GM21576 (cell line): ENCODE results near the gene UBAC2.
"Not testable (repeated sequence)": the region's sequence is repeated elsewhere in the genome, so short reads cannot be mapped to it uniquely, and the experiment has no call there.

Experiments used
- ATAC-seq: cut with Tn5 transposase; IDR thresholded peaks from one replicate; pipeline ENCODE4 v1.9.1; 2021; ENCODE audit warnings: mild to moderate bottlenecking, moderate library complexity; ENCODE audit not compliant: unreplicated experiment

UBAC2 gene

GRCh38 chr13:99231721-99232120 lies 31.1 kb downstream of the UBAC2 start:
- no peak for ATAC-seq

GRCh38 chr13:99237981-99238662 lies 37.5 kb downstream of the UBAC2 start:
- ATAC-seq: peak; percentile 74

GRCh38 chr13:99246100-99246499 lies 45.4 kb downstream of the UBAC2 start:
- no peak for ATAC-seq

- ATAC-seq: not testable (repeated sequence)
These were observed 48.5 kb downstream of the UBAC2 start for GRCh38 chr13:99249178-99249577.

GRCh38 chr13:99249606-99250005 lies 49.0 kb downstream of the UBAC2 start:
- not testable (repeated sequence) for ATAC-seq

GRCh38 chr13:99250982-99251825 lies 50.5 kb downstream of the UBAC2 start:
- ATAC-seq: no peak

- ATAC-seq: no peak
These were observed 51.3 kb downstream of the UBAC2 start for GRCh38 chr13:99251921-99252320.

GRCh38 chr13:99254830-99255229 lies 54.2 kb downstream of the UBAC2 start:
- no peak for ATAC-seq

GRCh38 chr13:99255271-99255670 lies 54.6 kb downstream of the UBAC2 start:
- no peak for ATAC-seq

GRCh38 chr13:99256283-99256682 lies 55.6 kb downstream of the UBAC2 start:
- ATAC-seq: no peak

GRCh38 chr13:99256709-99257108 lies 56.1 kb downstream of the UBAC2 start:
- ATAC-seq: no peak

GRCh38 chr13:99257291-99257690 lies 56.6 kb downstream of the UBAC2 start:
- no peak for ATAC-seq

- peak; percentile 91 for ATAC-seq
These were observed 57.7 kb downstream of the UBAC2 start, which contains the start of gene GPR18 for GRCh38 chr13:99258210-99258860. Gene GPR18, minus strand, starts transcription at chr13:99258379. Its CDS starts 2,507 bp downstream, at chr13:99255872.

- ATAC-seq: peak; percentile 62
These were observed 58.3 kb downstream of the UBAC2 start for GRCh38 chr13:99258946-99259345.

- ATAC-seq: no peak
These were observed 59.6 kb downstream of the UBAC2 start for GRCh38 chr13:99260216-99260615.

GRCh38 chr13:99261059-99261458 lies 60.4 kb downstream of the UBAC2 start:
- ATAC-seq: no peak

GRCh38 chr13:99263126-99263785 lies 62.6 kb downstream of the UBAC2 start:
- no peak for ATAC-seq

- no peak for ATAC-seq
These were observed 63.4 kb downstream of the UBAC2 start for GRCh38 chr13:99264051-99264450.

- no peak for ATAC-seq
These were observed 64.6 kb downstream of the UBAC2 start for GRCh38 chr13:99265162-99265800.

GRCh38 chr13:99265821-99266426 lies 65.3 kb downstream of the UBAC2 start:
- peak; percentile 43 for ATAC-seq
